GM18499 (cell line): ENCODE data around the gene AKR7A2.
"Not testable (repeated sequence)": the region's sequence is repeated elsewhere in the genome, so short reads cannot be mapped to it uniquely, and the experiment has no call there.

ENCODE experiments used
- ATAC-seq: cut with Tn5 transposase; IDR thresholded peaks from one replicate; pipeline ENCODE4 v1.9.1; 2021; ENCODE audit warnings: moderate number of reproducible peaks; ENCODE audit not compliant: insufficient read depth, unreplicated experiment

Gene AKR7A2

GRCh38 chr1:19270343-19270730 lies 41.6 kb downstream of the AKR7A2 start:
- ATAC-seq, result not testable (repeated sequence)

- ATAC-seq, result not testable (repeated sequence)
Observed at GRCh38 chr1:19269427-19270342, 42.3 kb downstream of the AKR7A2 start.

- ATAC-seq, result no peak
Observed at GRCh38 chr1:19268445-19268844, 43.5 kb downstream of the AKR7A2 start.

- ATAC-seq, result no peak
Observed at GRCh38 chr1:19262744-19263143, 49.2 kb downstream of the AKR7A2 start.

GRCh38 chr1:19262047-19262446 lies 49.9 kb downstream of the AKR7A2 start:
- no peak for ATAC-seq

- ATAC-seq, result no peak
Observed at GRCh38 chr1:19260211-19261138, 51.5 kb downstream of the AKR7A2 start.

- ATAC-seq, result no peak
Observed at GRCh38 chr1:19258353-19258752, 53.6 kb downstream of the AKR7A2 start.

GRCh38 chr1:19257178-19257914 lies 54.6 kb downstream of the AKR7A2 start:
- ATAC-seq, result no peak

GRCh38 chr1:19256301-19256700 lies 55.6 kb downstream of the AKR7A2 start:
- ATAC-seq, result not testable (repeated sequence)

GRCh38 chr1:19255288-19255687 lies 56.7 kb downstream of the AKR7A2 start:
- ATAC-seq, result no peak

- no peak for ATAC-seq
Observed at GRCh38 chr1:19254416-19254815, 57.5 kb downstream of the AKR7A2 start.
